AG09309 (cell line): ENCODE results near the gene CD180.

Experiments
- DNase-seq: peaks from one replicate; pipeline ENCODE4 v3.0.0-alpha.2; 2010; ENCODE audit warnings: low read depth
- H3K4me3 ChIP-seq: 2 replicates; pipeline ENCODE4 v1.5.1; 2011; ENCODE audit warnings: mild to moderate bottlenecking, low read depth, low read length, moderate library complexity; ENCODE audit not compliant: control insufficient read depth
- CTCF ChIP-seq: IDR thresholded peaks from 2 replicates; pipeline ENCODE4 v1.5.1; 2011; ENCODE audit warnings: mild to moderate bottlenecking, low read depth, low read length, inconsistent platforms; ENCODE audit not compliant: insufficient read depth, control insufficient read depth; ENCODE audit errors: missing control alignments

CD180 gene

GRCh38 chr5:67149057-67149950, 47.3 kb downstream of the CD180 start:
- no peak overlapping the region for H3K4me3 ChIP-seq
- DNase-seq, result no peak
- no peak for TF ChIP-seq CTCF

GRCh38 chr5:67147760-67148159, 48.8 kb downstream of the CD180 start:
- no peak overlapping the region for H3K4me3 ChIP-seq
- DNase-seq, result no peak
- TF ChIP-seq CTCF, result no peak

GRCh38 chr5:67146981-67147380, 49.6 kb downstream of the CD180 start:
- no peak for TF ChIP-seq CTCF
- no peak overlapping the region for H3K4me3 ChIP-seq
- no peak for DNase-seq

- TF ChIP-seq CTCF, result no peak
- no peak overlapping the region for H3K4me3 ChIP-seq
- DNase-seq, result no peak
Measured at GRCh38 chr5:67146574-67146973, 50.0 kb downstream of the CD180 start.

- DNase-seq, result no peak
- H3K4me3 ChIP-seq, result no peak overlapping the region
- TF ChIP-seq CTCF, result no peak
Measured at GRCh38 chr5:67144183-67144639, 52.4 kb downstream of the CD180 start.

GRCh38 chr5:67143549-67143948, 53.0 kb downstream of the CD180 start:
- DNase-seq, result no peak
- no peak overlapping the region for H3K4me3 ChIP-seq
- TF ChIP-seq CTCF, result no peak
